Suprapubic skin (tissue), 4 donors: ENCODE results near the gene TMEM175. TPM values are rescaled to one million over a fixed set of nuclear protein-coding genes. Genes with fewer than 3 reads are reported as not detected.

ENCODE experiments used
- DNase-seq, 2 donors: peaks; one replicate each; pipeline ENCODE4 v3.0.0-alpha.2; 2019; ENCODE audit warnings: low spot score in 2 of 2
- H3K27ac ChIP-seq: fragments of 200-600 bp; sonication (generic); one replicate; pipeline ENCODE4 v1.5.1; 2019
- H3K27me3 ChIP-seq: fragments of 200-600 bp; sonication (generic); one replicate; pipeline ENCODE4 v1.5.1; 2019
- H3K36me3 ChIP-seq: fragments of 200-600 bp; sonication (generic); one replicate; pipeline ENCODE4 v1.5.1; 2019
- H3K4me1 ChIP-seq: fragments of 200-600 bp; sonication (generic); one replicate; pipeline ENCODE4 v1.5.1; 2019
- H3K4me3 ChIP-seq: fragments of 200-600 bp; sonication (generic); one replicate; pipeline ENCODE4 v1.5.1; 2019; ENCODE audit warnings: mild to moderate bottlenecking
- H3K9me3 ChIP-seq: fragments of 200-600 bp; sonication (generic); one replicate; pipeline ENCODE4 v1.5.1; 2019
- EP300 ChIP-seq: sonication (generic); formaldehyde crosslinking; IDR thresholded peaks from one replicate; pipeline ENCODE4 v1.6.1; 2017; ENCODE audit warnings: antibody characterized with exemption
- POLR2A ChIP-seq, 2 donors: fragments of 450-650 bp; IDR thresholded peaks; one replicate each; pipeline ENCODE4 v1.6.1; 2017; ENCODE audit warnings: antibody characterized with exemption in 2 of 2, mild to moderate bottlenecking in 2 of 2, moderate library complexity in 2 of 2
- POLR2AphosphoS5 ChIP-seq, 3 donors: sonication (generic); formaldehyde crosslinking; IDR thresholded peaks; one replicate each; pipeline ENCODE4 v1.6.1; 2017; ENCODE audit warnings: antibody characterized with exemption in 3 of 3
- WGBS: methylation state at CpG from one replicate; pipeline ENCODE4 v1.1.5; 2018; 5-methylcytosine and 5-hydroxymethylcytosine counted together
- total RNA-seq, 4 donors: library from RNA; depleted of rRNA; stranded (reverse); fragments of >200 nt; gene quantifications; one replicate each; pipeline ENCODE4 v1.1.0, GENCODE V29; 2016
- TF ChIP-seq, protein P1 (sequence below), 2 donors: fragments of 200-600 bp in 1 of 2; fragments of 450-650 bp in 1 of 2; sonication (generic) in 1 of 2; IDR thresholded peaks; one replicate each; pipeline ENCODE4 v1.5.1; 2016 to 2019; ENCODE audit warnings: antibody characterized with exemption in 2 of 2, mild to moderate bottlenecking in 1 of 2, moderate library complexity in 1 of 2

The TMEM175 gene
- total RNA-seq, 4 donors from 2014 or later = 41.1 to 98.3 (median 65.3) TPM

DNA sequence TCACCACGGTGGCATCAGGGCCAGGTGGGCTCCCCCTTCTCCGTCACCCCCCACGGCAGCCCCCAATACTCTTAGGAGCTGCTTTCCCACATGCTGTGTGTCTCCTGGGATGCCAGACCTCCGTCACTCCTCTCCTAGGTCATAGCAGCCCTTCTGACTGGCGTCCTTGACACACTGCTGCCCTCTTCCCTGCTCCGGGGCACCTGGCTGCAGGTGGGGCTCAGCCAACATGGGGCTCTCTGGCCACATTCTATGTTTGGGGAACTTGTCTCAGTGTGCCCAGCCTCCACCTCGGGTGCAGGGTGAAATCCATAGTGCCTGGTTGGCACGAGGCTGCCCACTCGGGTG lies 13.8 kb downstream of the TMEM175 start:
- Histone ChIP-seq H3K4me3 (no peak overlapping the region), H3K4me1 (no peaks in the 10 kb centered on the region), H3K27me3 (no peaks in the 10 kb centered on the region), H3K27ac (no peak overlapping the region), H3K9me3 (no peaks in the 10 kb centered on the region), H3K36me3 (peaks cover 5% of the 10 kb centered on the region)
- TF ChIP-seq, protein P1, sequence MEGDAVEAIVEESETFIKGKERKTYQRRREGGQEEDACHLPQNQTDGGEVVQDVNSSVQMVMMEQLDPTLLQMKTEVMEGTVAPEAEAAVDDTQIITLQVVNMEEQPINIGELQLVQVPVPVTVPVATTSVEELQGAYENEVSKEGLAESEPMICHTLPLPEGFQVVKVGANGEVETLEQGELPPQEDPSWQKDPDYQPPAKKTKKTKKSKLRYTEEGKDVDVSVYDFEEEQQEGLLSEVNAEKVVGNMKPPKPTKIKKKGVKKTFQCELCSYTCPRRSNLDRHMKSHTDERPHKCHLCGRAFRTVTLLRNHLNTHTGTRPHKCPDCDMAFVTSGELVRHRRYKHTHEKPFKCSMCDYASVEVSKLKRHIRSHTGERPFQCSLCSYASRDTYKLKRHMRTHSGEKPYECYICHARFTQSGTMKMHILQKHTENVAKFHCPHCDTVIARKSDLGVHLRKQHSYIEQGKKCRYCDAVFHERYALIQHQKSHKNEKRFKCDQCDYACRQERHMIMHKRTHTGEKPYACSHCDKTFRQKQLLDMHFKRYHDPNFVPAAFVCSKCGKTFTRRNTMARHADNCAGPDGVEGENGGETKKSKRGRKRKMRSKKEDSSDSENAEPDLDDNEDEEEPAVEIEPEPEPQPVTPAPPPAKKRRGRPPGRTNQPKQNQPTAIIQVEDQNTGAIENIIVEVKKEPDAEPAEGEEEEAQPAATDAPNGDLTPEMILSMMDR (IDR thresholded peaks at IDR 0.05) = no peak
- TF ChIP-seq POLR2A (IDR thresholded peaks at IDR 0.05) = no peak
- TF ChIP-seq POLR2AphosphoS5 (IDR thresholded peaks at IDR 0.05) = no peak
- no peak for TF ChIP-seq EP300
- peak in 1 of 2 donors; percentile 21 for DNase-seq
- 71% methylated on average over 7 of the region's 9 CpGs for WGBS

DNA sequence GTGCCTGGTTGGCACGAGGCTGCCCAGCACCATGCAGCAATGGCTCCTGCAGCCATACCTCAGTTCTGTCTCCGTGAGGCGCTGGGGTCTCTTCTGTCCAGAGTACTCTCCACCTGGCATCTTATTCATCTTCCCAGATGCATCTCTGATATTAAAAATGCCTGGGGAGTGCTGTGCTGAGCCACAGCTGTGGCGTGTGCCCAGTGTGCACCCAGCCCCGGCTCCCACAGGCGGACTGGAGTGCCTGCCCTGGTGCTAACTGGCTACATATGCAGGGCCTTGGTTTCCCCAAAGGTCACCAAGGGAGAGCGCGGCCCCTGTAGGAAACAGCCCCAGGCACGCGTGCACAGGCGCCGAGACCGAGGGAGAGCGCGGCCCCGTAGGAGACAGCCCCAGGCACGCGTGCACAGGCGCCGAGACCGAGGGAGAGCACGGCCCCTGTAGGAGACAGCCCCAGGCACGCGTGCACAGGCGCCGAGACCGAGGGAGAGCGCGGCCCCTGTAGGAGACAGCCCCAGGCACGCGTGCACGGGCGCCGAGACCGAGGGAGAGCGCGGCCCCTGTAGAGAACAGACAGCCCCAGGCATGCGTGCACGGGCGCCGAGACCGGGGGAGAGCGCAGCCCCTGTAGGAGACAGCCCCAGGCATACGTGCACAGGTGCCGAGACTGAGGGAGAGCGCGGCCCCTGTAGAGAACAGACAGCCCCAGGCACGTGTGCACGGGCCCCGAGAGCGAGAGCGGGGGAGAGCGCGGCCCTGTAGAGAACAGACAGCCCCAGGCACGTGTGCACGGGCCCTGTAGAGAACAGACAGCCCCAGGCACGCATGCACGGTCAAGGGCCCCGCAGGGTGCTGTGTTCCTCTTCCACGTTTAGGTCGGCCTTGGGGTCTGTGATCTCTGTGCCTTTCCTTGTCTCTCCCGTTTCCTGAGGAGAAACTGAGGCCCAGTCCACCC lies 14.5 kb downstream of the TMEM175 start:
- Histone ChIP-seq H3K9me3 (no peaks in the 10 kb centered on the region), H3K4me3 (no peak overlapping the region), H3K36me3 (peaks cover 12% of the 10 kb centered on the region), H3K4me1 (no peaks in the 10 kb centered on the region), H3K27me3 (no peaks in the 10 kb centered on the region), H3K27ac (no peak overlapping the region)
- TF ChIP-seq, protein P1 (IDR thresholded peaks at IDR 0.05) = no peak
- TF ChIP-seq POLR2AphosphoS5 (IDR thresholded peaks at IDR 0.05) = no peak
- TF ChIP-seq POLR2A (IDR thresholded peaks at IDR 0.05) = no peak
- no peak for TF ChIP-seq EP300
- DNase-seq = peak in 1 of 2 donors; percentile 72
- 77% methylated on average over 43 of the region's 62 CpGs for WGBS

DNA sequence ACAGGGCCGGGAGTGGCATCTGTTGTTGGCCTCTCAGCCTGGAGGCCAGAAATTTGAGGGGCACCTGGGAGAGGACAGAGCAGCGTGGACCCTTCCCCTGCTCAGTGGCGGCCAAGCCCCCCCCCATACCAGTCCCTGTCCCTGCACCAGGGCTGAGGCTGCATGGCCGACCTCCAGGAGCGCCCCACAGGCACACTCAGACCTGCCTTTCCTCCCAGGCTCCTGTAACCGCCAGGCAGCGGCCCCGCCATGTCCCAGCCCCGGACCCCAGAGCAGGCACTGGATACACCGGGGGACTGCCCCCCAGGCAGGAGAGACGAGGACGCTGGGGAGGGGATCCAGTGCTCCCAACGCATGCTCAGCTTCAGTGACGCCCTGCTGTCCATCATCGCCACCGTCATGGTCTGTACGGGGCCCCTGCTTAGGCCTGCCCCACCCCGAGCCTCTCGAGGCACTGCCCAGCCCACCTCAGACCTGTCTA lies 15.3 kb downstream of the TMEM175 start:
- no peaks in the 10 kb centered on the region for H3K9me3 ChIP-seq
- peak; percentile 60 to 72 for DNase-seq
- no peak overlapping the region for H3K27ac ChIP-seq
- WGBS = 91% methylated on average over 6 of the region's 19 CpGs
- H3K27me3 ChIP-seq = no peaks in the 10 kb centered on the region
- H3K4me3 ChIP-seq = no peak overlapping the region
- peaks cover 13% of the 10 kb centered on the region for H3K36me3 ChIP-seq
- TF ChIP-seq, protein P1 (IDR thresholded peaks at IDR 0.05) = no peak
- TF ChIP-seq EP300 (no peak), POLR2A (IDR thresholded peaks at IDR 0.05) (no peak), POLR2AphosphoS5 (IDR thresholded peaks at IDR 0.05) (no peak)
- no peaks in the 10 kb centered on the region for H3K4me1 ChIP-seq

DNA sequence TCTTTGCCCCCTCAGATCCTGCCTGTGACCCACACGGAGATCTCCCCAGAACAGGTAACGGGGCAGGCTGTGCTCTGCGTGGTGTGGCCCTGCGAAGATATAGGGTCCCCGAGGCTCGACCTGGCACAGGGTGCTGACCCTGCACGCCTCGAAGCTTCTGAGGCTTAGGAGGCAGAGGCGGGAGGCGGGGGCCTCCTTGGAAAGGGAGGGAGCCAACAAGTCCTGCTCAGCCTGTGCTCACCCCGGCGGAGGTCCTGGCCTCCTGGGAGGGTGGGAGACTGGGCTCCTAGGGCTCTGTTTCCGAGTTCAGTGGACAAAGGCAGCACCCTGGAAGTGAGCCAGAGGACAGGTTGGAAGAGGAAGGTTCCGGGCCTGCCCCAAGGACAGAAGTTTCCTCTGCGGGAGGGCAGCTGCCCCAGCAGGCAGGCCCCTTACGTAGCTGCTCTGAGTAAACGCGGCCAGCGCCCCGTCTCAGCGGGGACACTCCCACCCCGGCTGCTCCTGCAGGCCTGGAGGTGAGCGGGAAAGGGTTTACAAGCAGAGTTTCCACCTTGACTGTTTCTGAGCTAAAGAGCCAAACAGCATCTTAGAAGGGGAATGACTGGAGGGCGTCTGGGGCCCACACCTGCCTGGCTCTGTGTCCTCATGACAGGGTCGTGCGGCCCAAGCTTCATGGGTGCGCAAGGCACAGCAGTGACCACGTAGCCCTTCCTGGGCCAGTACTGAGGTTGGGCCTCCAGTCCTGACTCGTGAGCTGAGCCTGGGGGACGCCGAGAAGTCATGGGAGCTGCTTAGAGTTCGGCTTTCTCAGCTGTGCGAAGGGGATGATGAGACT lies 16.1 kb downstream of the TMEM175 start:
- no peaks in the 10 kb centered on the region for H3K27me3 ChIP-seq
- H3K36me3 ChIP-seq = peaks cover 20% of the 10 kb centered on the region
- H3K27ac ChIP-seq = no peak overlapping the region
- no peak overlapping the region for H3K4me3 ChIP-seq
- peak; percentile 59 to 71 for DNase-seq
- WGBS = 94% methylated on average over 12 of the region's 33 CpGs
- H3K9me3 ChIP-seq = no peaks in the 10 kb centered on the region
- no peaks in the 10 kb centered on the region for H3K4me1 ChIP-seq
- TF ChIP-seq, protein P1 (IDR thresholded peaks at IDR 0.05) = no peak
- TF ChIP-seq POLR2A (IDR thresholded peaks at IDR 0.05) = no peak
- TF ChIP-seq EP300 = no peak
- no peak for TF ChIP-seq POLR2AphosphoS5 (IDR thresholded peaks at IDR 0.05)

DNA sequence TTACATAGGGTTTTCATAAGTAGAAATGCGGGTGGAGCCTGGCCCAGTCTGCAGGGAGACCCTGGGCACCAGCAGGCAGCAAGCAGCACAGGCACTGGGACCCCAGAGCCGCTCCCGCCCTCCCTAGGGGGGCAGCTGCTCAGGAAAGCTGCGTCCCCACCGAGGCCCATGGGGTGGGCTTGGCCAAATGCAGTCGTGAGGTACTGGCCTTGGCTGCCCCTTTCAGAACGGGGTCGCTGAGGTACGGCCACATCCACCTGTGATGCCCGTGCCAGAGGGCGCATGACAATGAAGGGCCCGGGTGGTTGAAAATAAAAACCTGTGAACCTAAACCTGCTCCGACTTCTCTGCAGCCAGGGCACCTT lies 16.7 kb downstream of the TMEM175 start:
- 92% methylated on average over 8 of the region's 13 CpGs for WGBS
- Histone ChIP-seq H3K27ac (no peak overlapping the region), H3K36me3 (peaks cover 22% of the 10 kb centered on the region), H3K27me3 (no peaks in the 10 kb centered on the region), H3K4me3 (no peak overlapping the region), H3K9me3 (no peaks in the 10 kb centered on the region), H3K4me1 (no peaks in the 10 kb centered on the region)
- TF ChIP-seq EP300 = no peak
- TF ChIP-seq POLR2A (IDR thresholded peaks at IDR 0.05) = no peak
- TF ChIP-seq, protein P1 (IDR thresholded peaks at IDR 0.05) = no peak
- no peak for TF ChIP-seq POLR2AphosphoS5 (IDR thresholded peaks at IDR 0.05)
- DNase-seq = no peak
